Kasumi-1 (cell line): Measurements from ENCODE around the gene AQP7.
"Not testable (repeated sequence)": the region's sequence is repeated elsewhere in the genome, so short reads cannot be mapped to it uniquely, and the experiment has no call there.

ENCODE experiments used
- DNase-seq, 2 experiments: peaks; one replicate each; lab custom pipeline; 2025; lab: John Stamatoyannopoulos, UW

The AQP7 gene

GRCh38 chr9:33374634-33375237 is 27.6 kb downstream of the AQP7 start:
- peak; percentile 81 to 87 for DNase-seq

GRCh38 chr9:33374190-33374589 is 28.2 kb downstream of the AQP7 start:
- no peak for DNase-seq

GRCh38 chr9:33372900-33373299 is 29.5 kb downstream of the AQP7 start:
- no peak for DNase-seq

GRCh38 chr9:33366979-33367480 is 35.3 kb downstream of the AQP7 start:
- DNase-seq, result no peak

DNA sequence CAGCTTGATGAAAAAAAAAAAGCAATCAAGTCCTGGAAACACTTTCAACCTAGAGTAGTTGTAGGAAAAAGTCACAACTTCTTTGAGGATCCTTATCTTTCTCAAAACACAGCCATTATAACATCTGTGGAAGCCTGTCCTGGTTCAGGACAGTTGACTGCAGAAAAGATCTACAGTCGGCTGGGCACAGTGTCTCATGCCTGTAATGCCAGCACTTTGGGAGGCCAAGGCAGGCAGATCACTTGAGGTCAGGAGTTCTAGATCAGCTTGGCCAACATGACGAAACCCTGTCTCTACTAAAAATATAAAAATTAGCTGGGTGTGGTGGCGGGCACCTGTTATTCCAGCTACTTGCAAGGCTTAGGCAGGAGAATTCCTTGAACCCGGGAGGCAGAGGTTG is 37.6 kb downstream of the AQP7 start:
- not testable (repeated sequence) for DNase-seq

DNA sequence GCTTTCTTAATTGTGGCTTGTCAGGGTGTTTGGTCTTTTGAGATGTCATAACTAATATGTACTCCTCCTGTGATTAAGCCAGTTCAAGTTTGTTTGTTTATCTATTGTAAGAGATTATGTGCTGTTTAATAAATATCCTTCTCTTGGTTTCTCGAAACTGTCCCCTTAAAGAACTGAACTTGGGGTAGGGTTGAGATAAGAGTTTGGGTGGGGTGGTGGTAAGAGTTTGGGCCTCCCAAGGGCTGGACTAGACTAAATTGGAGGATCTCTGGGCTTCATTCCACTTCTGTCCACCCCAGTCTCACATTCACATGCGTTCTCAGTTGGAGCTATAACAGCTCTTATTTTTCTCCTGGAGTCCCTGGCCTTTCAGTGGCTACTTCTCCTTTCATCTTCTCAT is 38.2 kb downstream of the AQP7 start:
- no peak for DNase-seq

- not testable (repeated sequence) for DNase-seq
Observed at GRCh38 chr9:33358641-33359040, 43.7 kb downstream of the AQP7 start.

DNA sequence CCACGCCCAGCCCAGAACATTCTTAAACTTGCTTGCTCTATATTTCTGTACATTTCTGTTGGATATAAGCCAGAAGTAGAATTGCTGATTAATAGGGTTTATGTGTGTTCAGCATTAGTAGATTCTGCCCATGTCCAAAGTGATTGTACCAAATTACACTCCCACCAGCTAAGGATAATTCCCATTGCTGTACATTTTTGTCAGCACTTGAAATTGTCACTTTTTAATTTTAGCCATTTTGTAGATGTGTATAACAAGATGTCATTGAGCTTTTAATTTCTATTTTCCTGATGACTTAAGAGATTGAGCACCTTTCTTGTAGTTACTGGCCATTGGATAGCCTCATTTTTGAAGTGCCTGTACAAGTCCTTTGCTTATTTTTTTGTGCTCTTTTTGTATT is 46.4 kb downstream of the AQP7 start:
- DNase-seq, result no peak

- no peak for DNase-seq
Observed at GRCh38 chr9:33354651-33355211, 47.6 kb downstream of the AQP7 start.

DNA sequence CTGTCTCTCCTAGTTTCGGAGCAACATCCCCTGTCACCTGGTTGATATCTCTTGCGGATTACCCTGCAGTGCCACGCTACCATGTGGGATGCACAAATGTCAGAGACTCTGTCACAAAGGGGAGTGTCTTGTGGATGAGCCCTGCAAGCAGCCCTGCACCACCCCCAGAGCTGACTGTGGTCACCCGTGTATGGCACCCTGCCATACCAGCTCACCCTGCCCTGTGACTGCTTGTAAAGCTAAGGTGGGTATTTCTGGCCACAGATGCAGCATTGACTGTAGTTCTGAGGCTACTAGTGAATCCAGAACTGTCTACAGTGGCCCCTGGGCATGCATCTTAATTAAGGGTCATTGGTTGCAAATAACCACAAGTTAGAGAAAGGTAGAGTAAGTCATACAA is 50.8 kb downstream of the AQP7 start:
- no peak for DNase-seq

DNA sequence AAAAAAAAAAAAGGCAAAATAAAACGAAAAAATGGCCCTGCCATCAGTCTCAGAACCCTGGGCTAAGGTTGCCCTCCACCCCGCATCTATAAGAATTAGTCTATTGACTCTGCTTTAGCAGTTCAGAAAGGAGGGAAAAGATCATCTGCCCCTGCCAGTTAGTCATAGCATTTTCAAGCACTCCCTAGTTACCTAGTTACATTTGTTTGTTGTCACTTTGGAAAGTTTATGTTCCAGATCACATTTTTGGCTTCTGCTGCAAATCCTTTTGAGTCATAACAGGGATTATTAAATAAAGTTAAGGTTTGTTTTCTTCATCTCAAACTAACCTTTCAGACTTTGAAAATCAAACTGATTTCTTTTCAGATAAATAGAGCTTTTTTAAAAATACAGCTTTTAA is 52.1 kb downstream of the AQP7 start:
- no peak for DNase-seq

GRCh38 chr9:33349743-33350142 is 52.6 kb downstream of the AQP7 start:
- DNase-seq, result no peak

- DNase-seq, result no peak
Observed at GRCh38 chr9:33348998-33349397, 53.4 kb downstream of the AQP7 start.

- DNase-seq, result no peak
Observed at GRCh38 chr9:33346564-33346963, 55.8 kb downstream of the AQP7 start.

DNA sequence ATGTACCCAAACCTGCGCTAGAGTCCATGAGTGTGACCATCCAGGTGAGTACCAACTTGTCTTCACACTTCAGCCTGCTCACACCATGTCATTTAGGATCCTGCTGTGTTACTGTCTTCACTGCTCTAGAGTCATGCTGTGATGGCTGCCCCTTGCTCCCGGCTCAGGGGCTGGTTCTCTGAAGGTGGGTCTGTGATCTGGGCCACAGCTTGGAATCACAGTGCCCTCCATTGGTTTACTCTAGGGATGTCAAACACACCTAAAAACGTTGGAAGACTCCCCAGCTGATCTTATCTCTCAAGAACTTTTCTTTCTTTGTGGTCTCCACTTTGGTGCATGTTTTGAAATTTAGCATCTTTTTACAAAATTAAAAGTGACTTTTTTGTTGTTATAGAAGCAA is 58.2 kb downstream of the AQP7 start:
- no peak for DNase-seq

GRCh38 chr9:33341182-33341581 is 61.2 kb downstream of the AQP7 start:
- DNase-seq, result no peak

GRCh38 chr9:33340186-33340585 is 62.2 kb downstream of the AQP7 start:
- DNase-seq, result no peak
